ENCODE measurements around the gene DPH7.
"Not testable (repeated sequence)": the region's sequence is repeated elsewhere in the genome, so short reads cannot be mapped to it uniquely, and the experiment has no call there.

DPH7 gene

GRCh38 chr9:137578518-137579258 lies at the start of gene DPH7:
Gene DPH7 (minus strand): TSS chr9:137578925. CDS start chr9:137578777, 148 bp downstream.
- peak; percentile 83 to 92 for DNase-seq (ENCODE audit: low read depth in 2 of 2)

GRCh38 chr9:137627406-137627805 lies 48.7 kb upstream of the DPH7 start:
- not testable (repeated sequence) for DNase-seq (ENCODE audit: low read depth in 2 of 2)

GRCh38 chr9:137626464-137626863 lies 47.7 kb upstream of the DPH7 start:
- no peak for DNase-seq (ENCODE audit: low read depth in 2 of 2)

DNA sequence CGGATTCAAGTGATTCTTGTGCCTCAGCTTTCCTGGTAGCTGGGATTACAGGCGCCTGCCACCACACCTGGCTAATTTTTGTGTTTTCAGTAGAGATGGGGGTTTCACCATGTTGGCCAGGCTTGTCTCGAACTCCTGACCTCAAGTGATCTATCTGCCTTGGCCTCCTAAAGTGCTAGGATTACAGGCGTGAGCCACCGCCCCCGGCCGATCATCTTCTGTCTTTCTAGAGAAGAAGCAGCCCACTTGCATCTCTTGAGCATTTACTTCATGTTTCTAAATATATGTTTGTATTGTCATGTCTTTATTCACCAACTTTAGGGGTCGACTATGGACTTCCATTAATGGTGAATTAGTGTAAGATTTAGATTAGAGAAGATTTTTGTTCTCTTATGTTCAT lies 43.5 kb upstream of the DPH7 start:
- DNase-seq (ENCODE audit: low read depth in 2 of 2) = not testable (repeated sequence)

DNA sequence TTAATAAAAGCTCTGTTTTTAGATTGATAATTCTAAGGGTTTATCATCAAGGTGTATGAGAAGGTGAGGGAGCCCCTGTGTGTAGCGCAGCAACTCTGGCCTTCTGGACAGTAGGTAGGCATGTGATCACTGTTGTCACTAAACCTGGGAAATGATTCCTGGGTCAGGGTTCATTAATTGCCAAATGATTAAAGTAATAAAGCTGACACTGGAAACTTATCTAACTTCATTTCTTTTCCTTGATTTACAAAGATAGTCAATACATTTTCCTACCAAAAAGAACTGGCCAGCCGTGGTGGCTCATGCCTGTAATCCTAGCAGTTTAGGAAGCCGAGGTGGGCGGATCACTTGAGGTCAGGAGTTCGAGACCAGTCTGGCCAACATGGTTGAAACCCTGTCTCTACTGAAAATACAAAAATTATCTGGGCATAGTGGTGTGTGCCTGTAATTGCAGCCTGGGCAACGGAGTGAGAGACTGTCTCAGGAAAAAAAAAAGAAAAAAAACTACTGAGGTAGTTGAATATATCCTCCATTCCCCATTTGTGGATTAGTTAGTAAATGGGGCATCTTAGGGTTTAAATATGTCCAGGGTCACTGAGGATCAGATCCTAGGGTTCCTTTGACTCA lies 42.5 kb upstream of the DPH7 start:
- no peak for DNase-seq (ENCODE audit: low read depth in 2 of 2)

GRCh38 chr9:137620581-137620980 lies 41.9 kb upstream of the DPH7 start:
- DNase-seq (ENCODE audit: low read depth in 2 of 2) = no peak

DNA sequence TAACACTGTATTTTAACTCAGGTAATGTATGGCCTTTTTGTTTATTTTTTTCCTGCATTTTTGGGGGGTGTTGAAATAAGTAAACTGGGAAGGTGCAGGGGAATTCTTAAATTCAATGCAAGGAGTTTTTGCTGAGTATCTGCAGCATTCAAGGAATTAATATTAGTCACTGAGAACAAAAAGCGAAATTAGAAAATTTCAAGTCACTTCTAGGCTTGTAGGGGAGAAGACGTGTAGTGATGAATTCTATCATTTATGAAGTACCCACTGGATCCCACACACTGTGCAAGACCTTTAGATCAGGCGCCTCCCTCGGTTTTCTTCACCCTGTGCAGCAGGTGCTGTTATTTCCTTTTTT lies 41.3 kb upstream of the DPH7 start:
- no peak for DNase-seq (ENCODE audit: low read depth in 2 of 2)

DNA sequence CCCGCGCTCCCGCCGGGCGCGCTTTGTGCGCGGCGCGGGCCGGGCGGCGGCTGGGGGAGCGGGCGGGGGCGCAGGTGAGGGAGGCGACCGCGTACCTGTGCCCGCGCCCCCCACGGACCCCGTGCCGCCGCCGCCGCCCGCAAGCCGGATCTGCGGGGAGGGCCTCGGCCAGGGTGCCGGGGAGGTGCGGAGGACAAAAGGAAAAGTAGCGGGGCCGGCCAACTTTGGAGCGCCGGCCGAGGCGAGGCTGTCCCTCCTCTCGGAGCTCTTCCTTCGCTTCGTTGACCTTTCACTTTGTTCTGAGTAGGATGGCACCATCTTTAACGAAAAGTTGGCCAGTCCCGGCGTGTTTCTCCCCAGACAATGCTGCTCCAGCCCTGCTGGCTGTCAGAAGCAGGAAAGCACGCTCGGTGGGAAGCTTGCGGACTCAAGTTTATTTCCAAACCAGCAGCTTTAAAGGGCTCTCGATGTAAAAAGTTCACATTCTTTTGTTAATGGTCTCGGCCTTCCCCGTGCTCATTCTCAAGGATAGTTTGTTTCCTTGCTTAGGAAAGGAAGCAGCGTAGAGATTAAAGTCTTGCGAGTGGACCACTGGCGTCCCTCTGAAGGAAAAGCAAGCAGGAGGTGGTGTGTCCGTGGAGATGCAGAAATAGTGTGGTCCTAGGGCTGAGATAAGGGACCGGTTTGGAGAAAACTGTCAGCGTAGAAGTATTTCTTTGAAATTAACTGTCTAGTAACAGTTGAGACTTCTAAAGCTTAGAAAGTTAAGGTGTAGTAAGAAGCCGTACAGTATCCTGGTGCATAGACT lies 40.7 kb upstream of the DPH7 start:
- no peak for DNase-seq (ENCODE audit: low read depth in 2 of 2)

GRCh38 chr9:137618105-137619067 lies 39.7 kb upstream of the DPH7 start, which contains the start of gene EHMT1:
Gene EHMT1 (plus strand): TSS chr9:137619005. CDS start chr9:137619029, 24 bp downstream.
- DNase-seq (ENCODE audit: low read depth in 2 of 2) = peak; percentile 64 to 80

GRCh38 chr9:137615387-137615871 lies 36.7 kb upstream of the DPH7 start:
- no peak for DNase-seq (ENCODE audit: low read depth in 2 of 2)

DNA sequence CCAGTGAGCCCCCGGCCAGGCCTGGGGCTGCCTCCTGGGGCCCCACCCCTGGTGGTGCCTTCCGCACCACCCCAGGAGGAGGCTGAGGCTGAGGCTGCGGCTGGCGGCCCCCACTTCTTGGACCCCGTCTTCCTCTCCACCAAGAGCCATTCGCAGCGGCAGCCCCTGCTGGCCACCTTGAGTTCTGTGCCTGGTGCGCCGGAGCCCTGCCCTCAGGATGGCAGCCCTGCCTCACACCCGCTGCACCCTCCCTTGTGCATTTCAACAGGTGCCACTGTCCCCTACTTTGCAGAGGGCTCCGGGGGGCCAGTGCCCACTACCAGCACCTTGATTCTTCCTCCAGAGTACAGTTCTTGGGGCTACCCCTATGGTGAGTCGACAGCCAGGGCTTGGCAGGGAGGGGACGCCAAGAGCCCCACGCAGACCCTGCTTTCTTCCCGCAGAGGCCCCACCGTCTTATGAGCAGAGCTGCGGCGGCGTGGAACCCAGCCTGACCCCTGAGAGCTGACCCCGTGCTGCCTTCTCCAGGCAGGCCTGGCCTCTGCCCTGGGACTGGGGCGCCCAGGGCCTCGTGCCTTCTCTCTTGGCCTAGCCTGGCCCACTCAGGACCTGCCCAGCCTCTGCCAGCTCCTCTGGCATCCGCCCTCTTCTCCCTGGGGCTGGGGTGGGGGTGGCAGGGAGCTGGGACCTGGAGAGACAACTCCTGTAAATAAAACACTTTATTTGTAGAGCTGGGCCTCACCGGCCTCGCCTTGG lies 36.1 kb upstream of the DPH7 start:
- DNase-seq (ENCODE audit: low read depth in 2 of 2) = no peak

GRCh38 chr9:137613738-137614523 lies 35.2 kb upstream of the DPH7 start:
- no peak for DNase-seq (ENCODE audit: low read depth in 2 of 2)

GRCh38 chr9:137613259-137613658 lies 34.5 kb upstream of the DPH7 start:
- DNase-seq (ENCODE audit: low read depth in 2 of 2) = no peak

- DNase-seq (ENCODE audit: low read depth in 2 of 2) = no peak
These were observed 34.0 kb upstream of the DPH7 start for GRCh38 chr9:137612741-137613142.

GRCh38 chr9:137611623-137612609 lies 33.2 kb upstream of the DPH7 start:
- no peak for DNase-seq (ENCODE audit: low read depth in 2 of 2)

- DNase-seq (ENCODE audit: low read depth in 2 of 2) = no peak
These were observed 32.2 kb upstream of the DPH7 start for GRCh38 chr9:137610944-137611343.

DNA sequence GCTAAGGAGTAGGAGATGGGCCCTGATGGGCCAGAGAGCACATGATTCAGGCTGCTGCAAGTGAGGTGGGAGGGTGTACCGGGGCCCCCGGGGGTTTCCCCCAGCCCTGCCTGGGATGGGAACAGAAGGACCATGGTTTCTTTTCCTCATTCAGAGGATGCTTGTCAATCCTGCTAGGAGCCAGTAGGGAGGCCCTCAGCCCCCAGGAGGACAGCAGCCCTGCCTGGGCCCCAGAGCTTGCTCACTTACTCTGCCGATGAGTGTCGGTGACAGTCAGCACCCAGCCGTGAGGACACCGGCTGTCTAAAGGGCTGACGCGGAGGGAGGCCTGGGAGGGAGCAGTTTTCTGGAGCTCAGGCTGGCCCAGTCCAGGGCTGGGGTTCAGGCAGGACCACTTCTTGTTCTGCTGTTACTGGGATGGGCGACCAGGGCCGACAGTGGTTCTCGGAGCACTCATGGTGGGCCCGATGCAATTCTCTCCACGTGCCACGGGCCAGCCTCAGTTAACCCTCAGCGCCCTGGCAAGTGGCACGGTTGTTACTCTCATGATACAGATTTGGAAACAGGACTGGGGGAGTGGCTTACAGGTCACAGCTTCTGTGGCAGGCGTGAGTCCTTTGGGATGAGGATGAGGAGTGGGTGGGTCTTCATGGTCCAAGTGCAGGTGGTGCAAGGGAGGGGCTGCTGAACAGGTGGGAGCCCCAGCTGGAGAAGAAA lies 28.6 kb upstream of the DPH7 start:
- no peak for DNase-seq (ENCODE audit: low read depth in 2 of 2)

DNA sequence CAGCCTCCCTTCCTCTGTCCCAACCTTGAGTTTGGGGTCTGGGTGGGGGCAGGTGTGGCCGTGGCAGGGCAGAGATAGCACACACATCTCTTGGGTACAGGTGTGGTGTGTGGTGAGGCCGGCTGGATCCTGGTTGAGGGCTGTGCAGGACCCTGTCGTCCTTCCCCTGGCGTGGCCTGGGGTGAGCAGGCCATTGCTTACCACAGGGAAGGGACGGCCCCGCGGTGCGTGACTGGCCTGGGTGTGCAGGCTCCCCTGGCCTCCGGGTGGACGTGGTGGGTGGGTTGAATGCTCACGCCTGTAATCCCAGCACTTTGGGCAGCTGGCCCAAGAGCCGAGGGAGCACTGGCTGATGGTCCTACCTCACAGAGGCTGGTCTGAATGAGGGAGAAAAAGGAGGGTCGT lies 28.0 kb upstream of the DPH7 start:
- DNase-seq (ENCODE audit: low read depth in 2 of 2) = no peak

Data from stimulated activated CD8-positive, alpha-beta memory T cell treated with anti-CD3 and anti-CD28 coated beads, Interleukin-7, amount 100 ng/mL, for 4 hours (primary cell).